Ammon's horn (tissue), 1 donor: ENCODE data around the gene PGRMC1.
"Not testable (repeated sequence)": the region's sequence is repeated elsewhere in the genome, so short reads cannot be mapped to it uniquely, and the experiment has no call there.

Experiments used
- DNase-seq: peaks from one replicate; pipeline ENCODE4 v3.0.0-alpha.2; 2016; ENCODE audit warnings: low spot score

Gene PGRMC1

GRCh38 chrX:119235051-119235511, 1.0 kb upstream of the PGRMC1 start:
- no peak for DNase-seq

- DNase-seq, result peak; percentile 49
Measured at GRCh38 chrX:119236623-119237561, 807 bp downstream of the PGRMC1 start.

- DNase-seq, result no peak
Measured at GRCh38 chrX:119237562-119237942, 1.5 kb downstream of the PGRMC1 start.

- no peak for DNase-seq
Measured at GRCh38 chrX:119238557-119238956, 2.5 kb downstream of the PGRMC1 start.

GRCh38 chrX:119240356-119240755, 4.3 kb downstream of the PGRMC1 start:
- DNase-seq, result no peak

GRCh38 chrX:119247702-119248101, 11.6 kb downstream of the PGRMC1 start:
- DNase-seq, result no peak

GRCh38 chrX:119249891-119250290, 13.8 kb downstream of the PGRMC1 start:
- DNase-seq, result no peak

GRCh38 chrX:119251386-119251785, 15.3 kb downstream of the PGRMC1 start:
- DNase-seq, result no peak

- DNase-seq, result no peak
Measured at GRCh38 chrX:119252716-119253115, 16.6 kb downstream of the PGRMC1 start.

- peak; percentile 15 for DNase-seq
Measured at GRCh38 chrX:119266364-119266995, 30.4 kb downstream of the PGRMC1 start.

- DNase-seq, result not testable (repeated sequence)
Measured at GRCh38 chrX:119267115-119267514, 31.0 kb downstream of the PGRMC1 start.

GRCh38 chrX:119272882-119273419, 36.9 kb downstream of the PGRMC1 start:
- DNase-seq, result no peak

GRCh38 chrX:119273420-119274192, 37.5 kb downstream of the PGRMC1 start:
- DNase-seq, result no peak

- DNase-seq, result not testable (repeated sequence)
Measured at GRCh38 chrX:119282347-119282746, 46.3 kb downstream of the PGRMC1 start.

GRCh38 chrX:119288890-119289393, 52.9 kb downstream of the PGRMC1 start:
- DNase-seq, result no peak

- no peak for DNase-seq
Measured at GRCh38 chrX:119290476-119290875, 54.4 kb downstream of the PGRMC1 start.

- DNase-seq, result not testable (repeated sequence)
Measured at GRCh38 chrX:119291246-119291645, 55.2 kb downstream of the PGRMC1 start.

- DNase-seq, result no peak
Measured at GRCh38 chrX:119292445-119292844, 56.4 kb downstream of the PGRMC1 start.
